AG08396 (cell line): Measurements from ENCODE around the gene SLC38A8.

ENCODE experiments used
- DNase-seq: peaks from one replicate; pipeline ENCODE4 v3.0.0; 2012; ENCODE audit warnings: low spot score, mixed read lengths

SLC38A8 gene

GRCh38 chr16:84068783-84069462 lies 26.3 kb upstream of the SLC38A8 start:
- DNase-seq: no peak

- no peak for DNase-seq
These were observed 25.4 kb upstream of the SLC38A8 start for GRCh38 chr16:84068041-84068440.

GRCh38 chr16:84067640-84068039 lies 25.0 kb upstream of the SLC38A8 start:
- no peak for DNase-seq

- peak; percentile 65 for DNase-seq
These were observed 23.0 kb upstream of the SLC38A8 start for GRCh38 chr16:84065536-84066132.

- DNase-seq: no peak
These were observed 21.4 kb upstream of the SLC38A8 start for GRCh38 chr16:84063980-84064379.

- peak; percentile 93 for DNase-seq
These were observed 20.4 kb upstream of the SLC38A8 start for GRCh38 chr16:84062734-84063640.

- DNase-seq: no peak
These were observed 18.7 kb upstream of the SLC38A8 start for GRCh38 chr16:84061236-84061819.

- no peak for DNase-seq
These were observed 17.6 kb upstream of the SLC38A8 start for GRCh38 chr16:84059946-84060901.

GRCh38 chr16:84059111-84059510 lies 16.5 kb upstream of the SLC38A8 start:
- DNase-seq: no peak

GRCh38 chr16:84058664-84059063 lies 16.1 kb upstream of the SLC38A8 start:
- no peak for DNase-seq

GRCh38 chr16:84058211-84058610 lies 15.6 kb upstream of the SLC38A8 start:
- no peak for DNase-seq

- no peak for DNase-seq
These were observed 14.3 kb upstream of the SLC38A8 start for GRCh38 chr16:84056933-84057332.

GRCh38 chr16:84055801-84056634 lies 13.4 kb upstream of the SLC38A8 start:
- DNase-seq: no peak

GRCh38 chr16:84055366-84055765 lies 12.8 kb upstream of the SLC38A8 start:
- no peak for DNase-seq

- DNase-seq: no peak
These were observed 12.3 kb upstream of the SLC38A8 start for GRCh38 chr16:84054916-84055315.

- DNase-seq: no peak
These were observed 11.7 kb upstream of the SLC38A8 start for GRCh38 chr16:84054271-84054670.

GRCh38 chr16:84053237-84053636 lies 10.6 kb upstream of the SLC38A8 start:
- no peak for DNase-seq

- DNase-seq: no peak
These were observed 9.6 kb upstream of the SLC38A8 start for GRCh38 chr16:84052071-84052622.

GRCh38 chr16:84050316-84050715 lies 7.7 kb upstream of the SLC38A8 start:
- no peak for DNase-seq

- no peak for DNase-seq
These were observed 6.9 kb upstream of the SLC38A8 start for GRCh38 chr16:84049403-84050060.
